Effector CD8-positive, alpha-beta T cell (primary cell): Measurements from ENCODE around the gene CCDC13.
"Not testable (repeated sequence)": the region's sequence is repeated elsewhere in the genome, so short reads cannot be mapped to it uniquely, and the experiment has no call there.

Experiments used
- DNase-seq: peaks from one replicate; lab custom pipeline; 2025; lab: John Stamatoyannopoulos, UW
- total RNA-seq, 4 experiments: gene quantifications; one replicate each; lab custom pipeline; 2026; lab: John Stamatoyannopoulos, UW

The CCDC13 gene
- total RNA-seq = 0 to 0.27 (median 0.11) reads per million in 4 experiments

GRCh38 chr3:42772670-42773408 is at the start of gene CCDC13:
Gene CCDC13 (minus strand): TSS chr3:42773253. CDS start chr3:42758345, 14,908 bp downstream.
- DNase-seq = peak; percentile 73

GRCh38 chr3:42822828-42823227 is 49.8 kb upstream of the CCDC13 start:
- DNase-seq = no peak

GRCh38 chr3:42820746-42821051 is 47.6 kb upstream of the CCDC13 start:
- DNase-seq = no peak

GRCh38 chr3:42819351-42819965 is 46.4 kb upstream of the CCDC13 start:
- DNase-seq = no peak

- DNase-seq = no peak
Measured at GRCh38 chr3:42815826-42816225, 42.8 kb upstream of the CCDC13 start.

GRCh38 chr3:42814914-42815507 is 42.0 kb upstream of the CCDC13 start:
- DNase-seq = no peak

GRCh38 chr3:42814246-42814645 is 41.2 kb upstream of the CCDC13 start:
- DNase-seq = no peak

- not testable (repeated sequence) for DNase-seq
Measured at GRCh38 chr3:42811118-42811883, 38.2 kb upstream of the CCDC13 start.

GRCh38 chr3:42810706-42811105 is 37.7 kb upstream of the CCDC13 start:
- not testable (repeated sequence) for DNase-seq

- no peak for DNase-seq
Measured at GRCh38 chr3:42809202-42809601, 36.1 kb upstream of the CCDC13 start, which contains the start of gene ACKR2. Gene ACKR2 (plus strand): TSS chr3:42809445. CDS start chr3:42864503, 55,058 bp downstream.

- no peak for DNase-seq
Measured at GRCh38 chr3:42807929-42808328, 34.9 kb upstream of the CCDC13 start.

GRCh38 chr3:42805141-42805821 is 32.2 kb upstream of the CCDC13 start:
- no peak for DNase-seq

- DNase-seq = no peak
Measured at GRCh38 chr3:42804831-42805132, 31.7 kb upstream of the CCDC13 start.

- DNase-seq = peak; percentile 90
Measured at GRCh38 chr3:42804106-42804830, 31.2 kb upstream of the CCDC13 start, which contains the start of gene HIGD1A. Gene HIGD1A (minus strand): TSS chr3:42804490. CDS start chr3:42794253, 10,237 bp downstream.

- DNase-seq = no peak
Measured at GRCh38 chr3:42803414-42804105, 30.5 kb upstream of the CCDC13 start.

GRCh38 chr3:42802876-42803413 is 29.9 kb upstream of the CCDC13 start:
- DNase-seq = no peak

- DNase-seq = no peak
Measured at GRCh38 chr3:42801784-42802183, 28.7 kb upstream of the CCDC13 start.

- DNase-seq = no peak
Measured at GRCh38 chr3:42801048-42801620, 28.1 kb upstream of the CCDC13 start.

GRCh38 chr3:42800251-42800650 is 27.2 kb upstream of the CCDC13 start:
- DNase-seq = no peak

GRCh38 chr3:42799376-42799775 is 26.3 kb upstream of the CCDC13 start:
- no peak for DNase-seq
